ENCODE measurements around the gene CNR1. TPM values are rescaled to one million over a fixed set of nuclear protein-coding genes. Genes with fewer than 3 reads are reported as not detected.

CNR1 gene
- total RNA-seq, 1 experiment from 2014 or later, result 0.31 TPM

DNA sequence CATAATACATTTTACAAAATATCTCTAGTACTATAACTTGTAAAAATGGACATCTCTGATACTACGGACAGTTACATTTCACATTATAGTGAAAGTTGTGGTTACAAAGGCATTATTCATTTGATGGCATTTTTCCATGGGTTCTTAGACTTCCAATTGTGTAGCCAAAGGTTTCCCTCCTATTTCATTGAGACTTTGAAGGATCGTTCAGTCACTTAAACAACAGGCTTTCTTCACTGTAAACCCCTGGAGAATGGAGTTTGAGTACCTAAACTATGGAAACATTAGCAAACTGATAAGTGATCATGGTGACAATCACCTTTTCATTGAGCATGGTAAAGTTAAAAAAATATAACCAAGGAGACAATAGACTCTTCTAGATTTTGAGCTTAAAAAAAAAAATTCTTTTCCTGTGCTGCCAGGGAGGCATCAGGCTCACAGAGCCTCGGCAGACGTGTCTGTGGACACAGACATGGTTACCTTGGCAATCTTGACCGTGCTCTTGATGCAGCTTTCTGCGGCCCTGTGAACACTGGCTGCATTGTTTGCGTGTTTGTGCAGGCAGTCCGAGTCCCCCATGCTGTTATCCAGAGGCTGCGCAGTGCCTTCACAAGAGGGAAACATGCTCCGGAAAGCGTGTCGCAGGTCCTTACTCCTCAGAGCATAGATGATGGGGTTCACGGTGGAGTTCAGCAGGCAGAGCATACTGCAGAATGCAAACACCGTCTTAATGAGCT lies 22.6 kb downstream of the CNR1 start:
- no peak overlapping the region for H3K4me3 Mint-ChIP-seq (ENCODE audit: low read depth, unreplicated experiment)
- H3K27me3 Mint-ChIP-seq (ENCODE audit: unreplicated experiment), result peaks cover 15% of the 10 kb centered on the region
- no TSS peak for BruUV-seq (replicated peaks)
- TF ChIP-seq, protein P1, sequence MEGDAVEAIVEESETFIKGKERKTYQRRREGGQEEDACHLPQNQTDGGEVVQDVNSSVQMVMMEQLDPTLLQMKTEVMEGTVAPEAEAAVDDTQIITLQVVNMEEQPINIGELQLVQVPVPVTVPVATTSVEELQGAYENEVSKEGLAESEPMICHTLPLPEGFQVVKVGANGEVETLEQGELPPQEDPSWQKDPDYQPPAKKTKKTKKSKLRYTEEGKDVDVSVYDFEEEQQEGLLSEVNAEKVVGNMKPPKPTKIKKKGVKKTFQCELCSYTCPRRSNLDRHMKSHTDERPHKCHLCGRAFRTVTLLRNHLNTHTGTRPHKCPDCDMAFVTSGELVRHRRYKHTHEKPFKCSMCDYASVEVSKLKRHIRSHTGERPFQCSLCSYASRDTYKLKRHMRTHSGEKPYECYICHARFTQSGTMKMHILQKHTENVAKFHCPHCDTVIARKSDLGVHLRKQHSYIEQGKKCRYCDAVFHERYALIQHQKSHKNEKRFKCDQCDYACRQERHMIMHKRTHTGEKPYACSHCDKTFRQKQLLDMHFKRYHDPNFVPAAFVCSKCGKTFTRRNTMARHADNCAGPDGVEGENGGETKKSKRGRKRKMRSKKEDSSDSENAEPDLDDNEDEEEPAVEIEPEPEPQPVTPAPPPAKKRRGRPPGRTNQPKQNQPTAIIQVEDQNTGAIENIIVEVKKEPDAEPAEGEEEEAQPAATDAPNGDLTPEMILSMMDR (IDR thresholded peaks at IDR 0.05; ENCODE audit: unreplicated experiment), result no peak
- no peak overlapping the region for H3K27ac Mint-ChIP-seq (ENCODE audit: unreplicated experiment)
- no peak for DNase-seq
- no peaks in the 10 kb centered on the region for H3K36me3 Mint-ChIP-seq (ENCODE audit: insufficient read depth, unreplicated experiment)
- CTCF ChIA-PET, result no interaction called here
- intact Hi-C loops (cut with micrococcal nuclease; ENCODE audit: unreplicated experiment), result no loop called here
- H3K9me3 Mint-ChIP-seq (ENCODE audit: low read depth, unreplicated experiment), result no peaks in the 10 kb centered on the region
- H3K4me1 Mint-ChIP-seq (ENCODE audit: low read depth, unreplicated experiment), result no peaks in the 10 kb centered on the region

DNA sequence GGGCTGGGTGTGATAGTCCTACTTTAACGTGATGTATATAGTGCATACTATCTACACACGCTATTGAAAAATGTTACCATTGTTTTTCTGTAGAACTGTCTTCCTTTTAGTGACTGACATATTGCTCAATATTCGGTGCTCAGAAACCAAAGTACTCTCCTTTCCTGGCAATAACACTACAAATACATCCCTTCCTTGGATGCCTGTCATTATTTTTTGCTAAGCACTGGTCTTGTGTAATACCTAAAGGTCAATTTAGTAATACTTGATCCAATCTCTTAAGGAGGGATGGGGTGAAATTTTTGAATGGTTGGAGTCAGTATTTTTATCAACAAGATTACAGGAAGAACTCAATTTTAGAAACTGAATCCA lies 23.9 kb downstream of the CNR1 start:
- Mint-ChIP-seq H3K36me3 (ENCODE audit: insufficient read depth, unreplicated experiment) (no peaks in the 10 kb centered on the region), H3K4me1 (ENCODE audit: low read depth, unreplicated experiment) (no peaks in the 10 kb centered on the region), H3K27ac (ENCODE audit: unreplicated experiment) (no peak overlapping the region), H3K4me3 (ENCODE audit: low read depth, unreplicated experiment) (no peak overlapping the region), H3K9me3 (ENCODE audit: low read depth, unreplicated experiment) (no peaks in the 10 kb centered on the region), H3K27me3 (ENCODE audit: unreplicated experiment) (peaks cover 2% of the 10 kb centered on the region)
- CTCF ChIA-PET, result no interaction called here
- intact Hi-C loops (cut with micrococcal nuclease; ENCODE audit: unreplicated experiment), result no loop called here
- BruUV-seq (replicated peaks), result no TSS peak
- TF ChIP-seq, protein P1 (IDR thresholded peaks at IDR 0.05; ENCODE audit: unreplicated experiment), result no peak
- no peak for DNase-seq

DNA sequence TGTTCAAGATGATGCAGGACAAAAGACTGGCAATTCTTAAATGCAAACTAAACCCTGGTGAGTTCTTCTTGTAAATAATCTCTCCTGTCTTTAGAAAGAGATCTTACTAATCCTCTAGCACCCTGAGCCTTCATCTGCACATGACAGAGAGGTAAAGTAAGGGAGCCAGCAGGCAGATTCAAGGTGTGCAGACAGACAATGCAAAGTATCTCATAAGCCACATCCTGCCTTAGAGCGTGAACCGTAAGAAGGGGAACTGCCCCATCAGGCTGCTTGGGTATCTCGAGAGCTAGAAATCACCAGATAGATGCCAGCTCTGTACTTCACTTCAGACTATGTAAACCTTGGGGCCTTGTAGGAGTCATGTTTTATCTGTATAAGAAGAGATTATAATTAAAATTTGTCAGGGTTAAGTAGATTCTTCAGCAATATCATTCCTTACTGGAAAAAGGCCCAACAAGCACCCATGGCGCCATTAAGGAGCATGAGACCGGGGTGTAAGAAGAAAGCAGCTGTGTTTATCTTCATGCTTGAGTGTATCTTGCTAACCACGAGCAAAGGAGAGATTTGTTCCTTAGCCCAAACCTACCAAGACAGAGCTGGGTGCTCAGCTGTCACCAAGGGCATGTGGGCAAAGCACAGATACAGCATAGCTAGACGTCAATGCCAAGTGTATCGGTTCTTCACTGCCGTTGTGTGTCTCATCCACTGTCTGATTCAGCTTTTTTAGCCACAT lies 24.4 kb downstream of the CNR1 start:
- BruUV-seq (replicated peaks), result no TSS peak
- no peak overlapping the region for H3K4me3 Mint-ChIP-seq (ENCODE audit: low read depth, unreplicated experiment)
- H3K4me1 Mint-ChIP-seq (ENCODE audit: low read depth, unreplicated experiment), result no peaks in the 10 kb centered on the region
- H3K36me3 Mint-ChIP-seq (ENCODE audit: insufficient read depth, unreplicated experiment), result no peaks in the 10 kb centered on the region
- TF ChIP-seq, protein P1 (IDR thresholded peaks at IDR 0.05; ENCODE audit: unreplicated experiment), result no peak
- DNase-seq, result no peak
- CTCF ChIA-PET, result no interaction called here
- H3K27ac Mint-ChIP-seq (ENCODE audit: unreplicated experiment), result no peak overlapping the region
- H3K9me3 Mint-ChIP-seq (ENCODE audit: low read depth, unreplicated experiment), result no peaks in the 10 kb centered on the region
- peaks cover under 1% of the 10 kb centered on the region for H3K27me3 Mint-ChIP-seq (ENCODE audit: unreplicated experiment)
- intact Hi-C loops (cut with micrococcal nuclease; ENCODE audit: unreplicated experiment), result no loop called here

DNA sequence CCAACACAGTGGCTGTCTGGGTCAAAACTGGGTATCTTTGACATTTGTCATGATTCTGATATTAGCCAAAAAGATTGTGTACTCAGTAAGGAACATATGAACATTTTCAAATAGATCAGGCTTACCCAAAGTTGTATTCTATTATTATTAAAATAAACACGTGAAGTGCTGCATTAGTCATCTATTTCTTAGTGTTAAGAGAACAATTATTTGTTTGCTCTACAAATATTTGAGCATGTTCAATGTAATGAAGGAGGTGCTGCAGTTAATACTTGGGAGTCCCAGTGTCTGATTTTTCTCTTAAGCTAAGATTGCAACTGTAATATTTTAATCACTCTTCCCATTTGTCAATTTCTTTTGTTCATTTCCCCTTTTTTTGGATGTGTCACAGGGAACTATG lies 28.2 kb downstream of the CNR1 start:
- DNase-seq, result no peak
- CTCF ChIA-PET, result no interaction called here
- Mint-ChIP-seq H3K9me3 (ENCODE audit: low read depth, unreplicated experiment) (no peaks in the 10 kb centered on the region), H3K4me3 (ENCODE audit: low read depth, unreplicated experiment) (no peak overlapping the region), H3K4me1 (ENCODE audit: low read depth, unreplicated experiment) (no peaks in the 10 kb centered on the region), H3K36me3 (ENCODE audit: insufficient read depth, unreplicated experiment) (no peaks in the 10 kb centered on the region), H3K27me3 (ENCODE audit: unreplicated experiment) (peaks cover 28% of the 10 kb centered on the region), H3K27ac (ENCODE audit: unreplicated experiment) (no peak overlapping the region)
- intact Hi-C loops (cut with micrococcal nuclease; ENCODE audit: unreplicated experiment), result no loop called here
- TF ChIP-seq, protein P1 (IDR thresholded peaks at IDR 0.05; ENCODE audit: unreplicated experiment), result no peak
- no TSS peak for BruUV-seq (replicated peaks)

Measured in Calu3 (cell line).